GM18870 (cell line): ENCODE results near the gene GOLGA2.

Experiments used
- ATAC-seq: cut with Tn5 transposase; IDR thresholded peaks from one replicate; pipeline ENCODE4 v1.9.1; 2021; ENCODE audit warnings: moderate library complexity; ENCODE audit not compliant: unreplicated experiment

GOLGA2 gene

GRCh38 chr9:128215491-128216409 is 60.1 kb downstream of the GOLGA2 start:
- ATAC-seq, result no peak

- no peak for ATAC-seq
These were observed 61.0 kb downstream of the GOLGA2 start for GRCh38 chr9:128214571-128215490.

- ATAC-seq, result no peak
These were observed 61.9 kb downstream of the GOLGA2 start for GRCh38 chr9:128213746-128214497.

GRCh38 chr9:128211981-128212281 is 63.9 kb downstream of the GOLGA2 start:
- ATAC-seq, result no peak

- no peak for ATAC-seq
These were observed 64.4 kb downstream of the GOLGA2 start for GRCh38 chr9:128211186-128211980.

- ATAC-seq, result no peak
These were observed 66.7 kb downstream of the GOLGA2 start for GRCh38 chr9:128208946-128209669.

GRCh38 chr9:128208386-128208785 is 67.4 kb downstream of the GOLGA2 start:
- no peak for ATAC-seq

GRCh38 chr9:128206916-128207910 is 68.6 kb downstream of the GOLGA2 start:
- ATAC-seq, result no peak

- ATAC-seq, result no peak
These were observed 69.3 kb downstream of the GOLGA2 start for GRCh38 chr9:128206484-128206883.
